Breast epithelium (tissue), 4 donors: ENCODE measurements around the gene PAIP2B. TPM values are rescaled to one million over a fixed set of nuclear protein-coding genes. Genes with fewer than 3 reads are reported as not detected.

Experiments used
- DNase-seq, 2 donors: peaks; one replicate each; pipeline ENCODE4 v3.0.0-alpha.2; 2019; ENCODE audit warnings: low spot score in 2 of 2
- H3K27ac ChIP-seq, 2 donors: fragments of 200-600 bp; sonication (generic) in 1 of 2; one replicate each; pipeline ENCODE4 v1.5.1; 2016 to 2019; ENCODE audit warnings: mild to moderate bottlenecking in 1 of 2
- H3K27me3 ChIP-seq, 2 donors: fragments of 200-600 bp; sonication (generic) in 1 of 2; one replicate each; pipeline versions ENCODE4 v1.5.1 to v1.6.0; 2017 to 2019; ENCODE audit warnings: control low read depth in 1 of 2, mild to moderate bottlenecking in 1 of 2
- H3K36me3 ChIP-seq: fragments of 200-600 bp; one replicate; pipeline ENCODE4 v1.5.1; 2019
- H3K4me1 ChIP-seq, 2 donors: fragments of 200-600 bp; sonication (generic); one replicate each; pipeline ENCODE4 v1.5.1; 2016 to 2019; ENCODE audit warnings: control low read depth in 1 of 2
- H3K4me3 ChIP-seq, 3 donors: fragments of 200-600 bp; sonication (generic); 1 replicate in 2 of 3; 2 replicates in 1 of 3; pipeline ENCODE4 v1.5.1; 2016 to 2019; ENCODE audit warnings: mild to moderate bottlenecking in 3 of 3, moderate library complexity in 2 of 3
- H3K9me3 ChIP-seq, 2 donors: fragments of 200-600 bp; sonication (generic) in 1 of 2; one replicate each; pipeline ENCODE4 v1.5.1; 2016 to 2019; ENCODE audit warnings: control low read depth in 1 of 2
- POLR2A ChIP-seq: fragments of 450-650 bp; IDR thresholded peaks from one replicate; pipeline ENCODE4 v1.6.1; 2016; ENCODE audit warnings: antibody characterized with exemption, mild to moderate bottlenecking, moderate library complexity
- POLR2AphosphoS5 ChIP-seq, 3 donors: sonication (generic); formaldehyde crosslinking; IDR thresholded peaks; one replicate each; pipeline ENCODE4 v1.6.1; 2017; ENCODE audit warnings: antibody characterized with exemption in 3 of 3
- intact Hi-C: fragments of 100-400 bp; cut with DNase I; formaldehyde crosslinking; loops from one replicate; pipeline ENCODE4 v1.15.1; 2023; ENCODE audit warnings: low total_unique reads
- total RNA-seq, 3 donors: library from RNA; depleted of rRNA; stranded (reverse); fragments of >200 nt; gene quantifications; one replicate each; pipeline ENCODE4 v1.1.0, GENCODE V29; 2016
- TF ChIP-seq, protein P1 (sequence below), 3 donors: fragments of 450-650 bp; IDR thresholded peaks; one replicate each; pipeline ENCODE4 v1.5.1; 2016 to 2017; ENCODE audit warnings: antibody characterized with exemption in 3 of 3, mild to moderate bottlenecking in 3 of 3, moderate library complexity in 3 of 3

PAIP2B gene
- total RNA-seq, 3 donors from 2014 or later: 6.9 to 13.0 (median 9.0) TPM

DNA sequence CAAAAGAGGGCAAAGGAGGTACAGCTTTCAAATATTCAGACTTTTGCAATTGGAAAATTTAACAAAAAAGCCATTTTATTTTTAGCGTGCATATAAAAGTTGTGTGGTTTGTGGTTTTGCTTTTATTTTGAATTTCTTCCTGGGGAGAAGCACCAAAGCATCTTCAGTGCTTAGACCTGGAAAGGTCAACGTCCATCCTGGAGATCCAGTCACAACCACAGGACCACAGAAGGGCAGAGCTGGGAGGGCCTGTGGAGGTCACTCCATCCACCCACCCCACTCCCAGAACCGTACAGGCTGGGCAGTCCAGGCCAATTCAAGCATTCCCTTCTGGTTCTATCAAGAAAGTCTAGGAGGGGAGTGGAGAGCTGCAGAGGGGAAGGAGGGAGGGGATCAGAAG, 52.7 kb downstream of the PAIP2B start:
- intact Hi-C loops: no loop called here
- Histone ChIP-seq H3K36me3 (no peaks in the 10 kb centered on the region), H3K4me3 (no peak overlapping the region), H3K9me3 (no peaks in the 10 kb centered on the region), H3K4me1 (no peaks in the 10 kb centered on the region), H3K27ac (no peak overlapping the region), H3K27me3 (no peaks in the 10 kb centered on the region)
- no peak for DNase-seq
- TF ChIP-seq POLR2AphosphoS5 (IDR thresholded peaks at IDR 0.05): no peak
- TF ChIP-seq POLR2A: no peak
- TF ChIP-seq, protein P1, sequence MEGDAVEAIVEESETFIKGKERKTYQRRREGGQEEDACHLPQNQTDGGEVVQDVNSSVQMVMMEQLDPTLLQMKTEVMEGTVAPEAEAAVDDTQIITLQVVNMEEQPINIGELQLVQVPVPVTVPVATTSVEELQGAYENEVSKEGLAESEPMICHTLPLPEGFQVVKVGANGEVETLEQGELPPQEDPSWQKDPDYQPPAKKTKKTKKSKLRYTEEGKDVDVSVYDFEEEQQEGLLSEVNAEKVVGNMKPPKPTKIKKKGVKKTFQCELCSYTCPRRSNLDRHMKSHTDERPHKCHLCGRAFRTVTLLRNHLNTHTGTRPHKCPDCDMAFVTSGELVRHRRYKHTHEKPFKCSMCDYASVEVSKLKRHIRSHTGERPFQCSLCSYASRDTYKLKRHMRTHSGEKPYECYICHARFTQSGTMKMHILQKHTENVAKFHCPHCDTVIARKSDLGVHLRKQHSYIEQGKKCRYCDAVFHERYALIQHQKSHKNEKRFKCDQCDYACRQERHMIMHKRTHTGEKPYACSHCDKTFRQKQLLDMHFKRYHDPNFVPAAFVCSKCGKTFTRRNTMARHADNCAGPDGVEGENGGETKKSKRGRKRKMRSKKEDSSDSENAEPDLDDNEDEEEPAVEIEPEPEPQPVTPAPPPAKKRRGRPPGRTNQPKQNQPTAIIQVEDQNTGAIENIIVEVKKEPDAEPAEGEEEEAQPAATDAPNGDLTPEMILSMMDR (IDR thresholded peaks at IDR 0.05): no peak

DNA sequence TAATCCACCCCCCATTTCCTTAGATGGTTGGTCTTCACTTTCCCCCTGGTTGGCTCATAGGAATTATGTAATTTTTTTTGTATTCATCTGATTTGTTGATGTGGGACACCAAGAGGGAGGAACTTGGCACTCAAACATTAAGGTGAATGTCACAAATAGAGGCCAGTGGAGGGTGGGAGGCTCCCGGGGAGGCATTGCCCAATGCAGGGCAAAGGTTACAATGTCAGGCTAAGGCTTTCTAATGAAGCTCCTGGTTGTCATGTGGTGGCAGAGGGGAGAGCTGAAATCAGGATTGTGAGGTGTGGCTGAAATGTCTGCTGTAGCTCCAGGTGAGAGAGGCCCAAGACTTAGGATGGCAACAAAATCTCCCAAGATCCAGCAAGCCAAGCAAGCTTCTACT, 53.8 kb downstream of the PAIP2B start:
- no peak for TF ChIP-seq POLR2A
- TF ChIP-seq, protein P1 (IDR thresholded peaks at IDR 0.05): no peak
- no peak for TF ChIP-seq POLR2AphosphoS5 (IDR thresholded peaks at IDR 0.05)

DNA sequence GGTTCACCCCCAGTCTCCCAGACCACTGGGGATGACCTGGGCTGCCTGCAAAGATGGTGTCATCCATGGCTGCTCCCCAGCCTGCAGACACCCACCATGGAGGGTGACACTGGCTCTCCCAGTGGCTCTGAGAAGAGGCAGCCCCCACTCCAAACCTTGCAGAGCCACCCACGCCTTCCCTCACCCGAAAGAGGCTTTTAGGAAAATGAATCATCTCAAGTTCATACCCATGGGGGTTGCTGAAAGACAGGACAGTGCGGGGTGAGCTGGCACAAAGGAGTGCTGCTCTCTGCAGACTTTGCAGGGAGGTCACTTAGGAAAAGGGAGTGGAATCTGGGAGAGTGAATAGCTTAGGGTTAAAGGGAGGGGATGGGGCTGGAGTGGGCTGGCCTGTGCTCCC, 60.1 kb downstream of the PAIP2B start:
- Histone ChIP-seq H3K27me3 (no peaks in the 10 kb centered on the region), H3K27ac (no peak overlapping the region), H3K36me3 (no peaks in the 10 kb centered on the region), H3K4me3 (no peak overlapping the region), H3K4me1 (no peaks in the 10 kb centered on the region), H3K9me3 (no peaks in the 10 kb centered on the region)
- no peak for DNase-seq
- TF ChIP-seq POLR2A (no peak), POLR2AphosphoS5 (IDR thresholded peaks at IDR 0.05) (no peak)
- TF ChIP-seq, protein P1 (IDR thresholded peaks at IDR 0.05): no peak
- intact Hi-C loops: no loop called here

More for the DNA sequence above, 53.8 kb downstream of the PAIP2B start:
- Histone ChIP-seq H3K27ac (no peak overlapping the region), H3K9me3 (no peaks in the 10 kb centered on the region), H3K36me3 (no peaks in the 10 kb centered on the region), H3K4me3 (no peak overlapping the region), H3K4me1 (no peaks in the 10 kb centered on the region), H3K27me3 (no peaks in the 10 kb centered on the region)
- intact Hi-C loops: no loop called here
- no peak for DNase-seq

DNA sequence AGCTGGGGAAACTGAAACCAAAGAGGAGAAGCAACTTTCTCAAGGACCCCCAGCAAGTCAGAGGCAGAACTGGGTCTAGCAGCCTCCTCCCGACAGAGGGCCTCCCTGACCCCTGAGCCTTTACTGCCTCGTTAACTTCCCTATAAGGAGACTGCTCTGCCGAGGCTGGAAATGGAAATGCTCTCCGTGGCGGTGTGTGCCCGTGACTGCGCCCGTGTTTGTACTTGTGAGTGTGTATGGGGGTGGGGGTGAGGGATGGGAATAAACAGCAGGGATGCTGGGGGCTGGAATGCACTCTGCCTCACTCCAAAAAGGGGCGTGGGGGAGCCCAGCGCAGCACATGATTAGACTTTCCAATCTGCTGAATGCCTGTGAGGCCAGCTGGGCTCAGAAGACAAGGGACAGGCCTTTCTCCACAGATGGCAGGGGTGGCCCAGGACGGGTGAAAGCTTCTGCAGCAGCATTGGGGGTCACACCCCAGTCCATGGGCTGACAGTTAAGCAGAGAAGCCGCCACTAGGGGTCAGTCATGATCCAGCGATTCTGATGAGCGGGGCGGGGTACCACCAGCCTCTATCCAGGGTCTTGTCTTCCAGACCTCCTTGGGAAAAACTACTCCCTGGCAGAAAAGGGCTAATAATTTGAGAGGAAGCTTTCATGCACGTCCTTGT, 69.6 kb downstream of the PAIP2B start:
- no peaks in the 10 kb centered on the region for H3K27me3 ChIP-seq
- H3K36me3 ChIP-seq: no peaks in the 10 kb centered on the region
- intact Hi-C loops: no loop called here
- TF ChIP-seq POLR2A: no peak
- TF ChIP-seq, protein P1 (IDR thresholded peaks at IDR 0.05): peak in 2 of 3 donors; percentile 33 to 44
- H3K9me3 ChIP-seq: no peaks in the 10 kb centered on the region
- no peak overlapping the region for H3K27ac ChIP-seq
- DNase-seq: no peak
- H3K4me1 ChIP-seq: no peaks in the 10 kb centered on the region
- peak overlapping the region in 2 of 3 donors; percentile 11 to 27 for H3K4me3 ChIP-seq

DNA sequence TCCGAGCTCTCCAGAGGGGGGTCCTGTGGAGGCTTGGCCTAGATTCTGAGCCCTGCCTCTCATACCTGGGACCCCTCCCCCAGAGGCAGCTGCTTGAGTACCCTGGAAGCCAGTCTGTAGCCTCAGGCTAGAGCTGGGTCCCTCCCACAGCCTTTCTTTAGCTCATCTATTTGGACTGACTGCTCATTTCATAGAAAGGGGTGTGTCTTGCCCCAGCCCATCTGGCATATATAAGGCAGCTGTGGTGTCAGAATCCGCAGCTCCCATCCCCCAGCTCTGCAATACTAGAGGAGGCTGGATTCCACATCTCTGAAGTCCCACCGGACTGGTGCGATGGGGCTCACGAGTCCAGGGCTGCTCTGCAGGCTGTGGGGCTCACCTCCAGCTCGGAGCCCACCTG, 70.3 kb downstream of the PAIP2B start:
- Histone ChIP-seq H3K4me1 (no peaks in the 10 kb centered on the region), H3K27ac (no peak overlapping the region), H3K9me3 (no peaks in the 10 kb centered on the region), H3K36me3 (no peaks in the 10 kb centered on the region), H3K27me3 (no peaks in the 10 kb centered on the region), H3K4me3 (peak overlapping the region in 1 of 3 donors; percentile 27)
- no peak for DNase-seq
- TF ChIP-seq, protein P1 (IDR thresholded peaks at IDR 0.05): no peak
- TF ChIP-seq POLR2AphosphoS5 (IDR thresholded peaks at IDR 0.05) (no peak), POLR2A (no peak)
- intact Hi-C loops: no loop called here
